ENCODE measurements around the gene MTHFD2L. TPM values are rescaled to one million over a fixed set of nuclear protein-coding genes. Genes with fewer than 3 reads are reported as not detected.
A peak's percentile ranks its signal among the peaks of the same experiment; 100 is the strongest.

Gene MTHFD2L
- total and polyA plus RNA-seq, 10 of the 15 experiments (the other 5 are each of a cell fraction or from before 2014, with no cell fraction given) = 4.8 to 25.4 (median 14.4) TPM

DNA sequence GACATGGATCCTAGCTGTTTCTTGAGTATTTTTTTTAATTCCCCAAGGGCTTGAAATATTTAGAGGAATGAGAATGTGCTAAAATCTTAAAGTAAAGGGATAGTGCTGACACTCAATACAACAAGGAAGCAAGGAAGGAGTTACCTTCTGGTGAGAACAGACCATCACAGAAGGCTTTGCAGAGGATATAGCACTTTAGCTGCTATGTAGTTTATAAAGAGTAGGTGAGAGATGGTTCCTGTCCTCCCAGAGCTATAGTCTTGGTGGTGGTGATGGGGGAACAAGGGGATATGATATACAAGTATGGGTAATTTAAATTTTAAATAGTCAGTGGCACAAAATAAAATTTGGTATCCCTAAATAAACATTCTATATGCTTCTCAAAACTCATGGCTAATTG is 47.6 kb downstream of the MTHFD2L start (continued):
- TF ChIP-seq SMAD1 (IDR thresholded peaks at IDR 0.05; ENCODE audit: low read depth, partially characterized antibody) = no peak
- TF ChIP-seq, protein P1, sequence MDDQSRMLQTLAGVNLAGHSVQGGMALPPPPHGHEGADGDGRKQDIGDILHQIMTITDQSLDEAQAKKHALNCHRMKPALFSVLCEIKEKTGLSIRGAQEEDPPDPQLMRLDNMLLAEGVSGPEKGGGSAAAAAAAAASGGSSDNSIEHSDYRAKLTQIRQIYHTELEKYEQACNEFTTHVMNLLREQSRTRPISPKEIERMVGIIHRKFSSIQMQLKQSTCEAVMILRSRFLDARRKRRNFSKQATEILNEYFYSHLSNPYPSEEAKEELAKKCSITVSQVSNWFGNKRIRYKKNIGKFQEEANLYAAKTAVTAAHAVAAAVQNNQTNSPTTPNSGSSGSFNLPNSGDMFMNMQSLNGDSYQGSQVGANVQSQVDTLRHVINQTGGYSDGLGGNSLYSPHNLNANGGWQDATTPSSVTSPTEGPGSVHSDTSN (IDR thresholded peaks at IDR 0.05; ENCODE audit: insufficient replicate concordance, low read depth, low read length) = no peak

DNA sequence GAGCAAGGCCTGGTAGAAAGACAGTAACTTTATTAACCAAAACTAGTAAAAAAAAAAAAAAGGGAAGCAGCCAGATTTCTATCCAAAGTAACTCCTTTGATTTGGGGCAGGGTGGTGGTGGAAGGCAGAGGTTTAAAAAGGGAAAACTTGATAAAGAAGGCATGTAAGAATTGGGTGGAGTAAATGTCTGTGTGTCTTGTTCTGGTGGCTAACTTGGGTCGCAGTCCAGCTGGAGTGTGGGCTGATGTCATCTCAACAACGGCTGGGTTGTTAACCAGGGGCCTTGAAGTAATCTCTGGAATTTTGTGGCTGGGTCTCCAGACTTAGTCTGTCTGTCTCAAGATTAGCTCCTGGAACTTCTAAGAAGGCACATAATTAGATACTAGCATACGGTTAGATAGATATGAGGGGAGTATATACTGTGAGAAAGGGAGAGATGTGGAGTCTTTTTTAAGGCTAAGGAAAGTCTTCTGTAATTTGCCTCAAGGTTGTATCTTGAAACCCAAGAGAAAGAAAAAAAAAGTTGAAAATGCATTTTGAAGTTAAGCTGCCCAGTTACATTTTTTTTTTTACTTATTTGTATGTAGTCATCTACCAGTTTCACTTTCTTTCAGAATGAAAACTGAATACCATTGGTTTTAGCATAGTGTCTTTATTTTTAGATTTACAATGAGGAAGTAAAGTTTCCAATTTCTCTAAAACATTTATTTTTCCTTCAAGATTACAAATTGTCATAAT is 48.3 kb downstream of the MTHFD2L start:
- H3K27me3 ChIP-seq (replicated peaks in 1 of 2; ENCODE audit: control insufficient read depth in 2 of 2, insufficient read depth in 2 of 2, low read length in 1 of 2) = no peaks in the 10 kb centered on the region
- H3K4me1 ChIP-seq (ENCODE audit: control insufficient read depth, insufficient read depth, low read length) = peaks cover 32% of the 10 kb centered on the region
- H3K4me2 ChIP-seq (ENCODE audit: control insufficient read depth, insufficient read depth) = peak overlapping the region; percentile 91
- POLR2A ChIA-PET = no interaction called here
- peak overlapping the region; percentile 79 for H3K9ac ChIP-seq (ENCODE audit: control insufficient read depth, insufficient read depth, low read length)
- no peaks in the 10 kb centered on the region for H3K79me2 ChIP-seq (ENCODE audit: control insufficient read depth, insufficient read depth, low read length)
- peak; percentile 46 for DNase-seq (ENCODE audit: low read depth, low spot score)
- H3K27ac ChIP-seq (ENCODE audit: control insufficient read depth, insufficient read depth) = peak overlapping the region; percentile 98
- RAD21 ChIA-PET (ENCODE audit: unreplicated experiment) = interaction anchor here (0.8 to 1.4 kb wide), 3 partner anchors 17 to 72 kb away, joined by 3 to 11 read pairs (median 3); no protein-coding TSS in a partner anchor
- in situ Hi-C loops (cut with MboI) (no loop called here), intact Hi-C loops (cut with micrococcal nuclease; ENCODE audit: unreplicated experiment) (no loop called here)
- SMC1A ChIA-PET (ENCODE audit: uncharacterized antibody, unreplicated experiment) = interaction anchor here (0.8 to 1.7 kb wide), 4 partner anchors 10 to 100 kb away, joined by 3 to 6 read pairs (median 4); no protein-coding TSS in a partner anchor
- peak; percentile 83 for ATAC-seq
- no peaks in the 10 kb centered on the region for H4K20me1 ChIP-seq (ENCODE audit: control insufficient read depth, insufficient read depth)
- FAIRE-seq = peak; percentile 81
- H2AFZ ChIP-seq (ENCODE audit: control insufficient read depth, low read depth, low read length) = peak overlapping the region; percentile 88
- no peaks in the 10 kb centered on the region for H3K36me3 ChIP-seq (ENCODE audit: control insufficient read depth in 2 of 2, insufficient read depth in 2 of 2, low read length in 1 of 2)
- peak overlapping the region; percentile 51; the same call in 1 of the 2 replicates for H3K4me3 ChIP-seq
- 2% methylated on average over 3 of the region's 3 CpGs for WGBS (ENCODE audit: insufficient coverage, insufficient replicate concordance, low lambda C conversion rate, missing lambda C conversion rate)
- no peaks in the 10 kb centered on the region for H3K9me3 ChIP-seq (replicated peaks; ENCODE audit: control insufficient read depth, insufficient read depth, low read length)
- CTCF ChIA-PET = interaction anchor here (1.0 to 1.6 kb wide), 4 partner anchors 8 to 112 kb away, joined by 3 to 10 read pairs (median 3); no protein-coding TSS in a partner anchor
- no TSS peak for BruUV-seq (replicated peaks)
- TF ChIP-seq CREM (IDR thresholded peaks at IDR 0.05; ENCODE audit: low read depth) (peak; percentile 3; the same call in 1 of the 2 replicates), RAD21 (IDR thresholded peaks at IDR 0.05; ENCODE audit: insufficient read depth, low read depth, low read length) (no peak), ZNF384 (IDR thresholded peaks at IDR 0.05; ENCODE audit: borderline replicate concordance, low read depth, low read length) (peak; percentile 95), EED (IDR thresholded peaks at IDR 0.05; ENCODE audit: low read depth) (0 out of 2 replicates have a peak, but pooled peaks have one; percentile 13), TCF12 (IDR thresholded peaks at IDR 0.05; ENCODE audit: low read depth, low read length) (peak; percentile 47; the same call in 1 of the 2 replicates), HDAC6 (IDR thresholded peaks at IDR 0.05; ENCODE audit: unreplicated experiment) (no peak), MEF2A (IDR thresholded peaks at IDR 0.05; ENCODE audit: insufficient read depth, low read depth, low read length) (peak; percentile 76), HCFC1 (IDR thresholded peaks at IDR 0.05; ENCODE audit: low read length) (no peak), CREB1 (IDR thresholded peaks at IDR 0.05; ENCODE audit: low read depth) (no peak), RUNX3 (IDR thresholded peaks at IDR 0.05; ENCODE audit: low read length) (peak; percentile 36; the same call in 1 of the 2 replicates), NFIC (IDR thresholded peaks at IDR 0.05; ENCODE audit: low read depth, low read length) (peak; percentile 53; the same call in 1 of the 2 replicates)
- TF ChIP-seq, protein P2, sequence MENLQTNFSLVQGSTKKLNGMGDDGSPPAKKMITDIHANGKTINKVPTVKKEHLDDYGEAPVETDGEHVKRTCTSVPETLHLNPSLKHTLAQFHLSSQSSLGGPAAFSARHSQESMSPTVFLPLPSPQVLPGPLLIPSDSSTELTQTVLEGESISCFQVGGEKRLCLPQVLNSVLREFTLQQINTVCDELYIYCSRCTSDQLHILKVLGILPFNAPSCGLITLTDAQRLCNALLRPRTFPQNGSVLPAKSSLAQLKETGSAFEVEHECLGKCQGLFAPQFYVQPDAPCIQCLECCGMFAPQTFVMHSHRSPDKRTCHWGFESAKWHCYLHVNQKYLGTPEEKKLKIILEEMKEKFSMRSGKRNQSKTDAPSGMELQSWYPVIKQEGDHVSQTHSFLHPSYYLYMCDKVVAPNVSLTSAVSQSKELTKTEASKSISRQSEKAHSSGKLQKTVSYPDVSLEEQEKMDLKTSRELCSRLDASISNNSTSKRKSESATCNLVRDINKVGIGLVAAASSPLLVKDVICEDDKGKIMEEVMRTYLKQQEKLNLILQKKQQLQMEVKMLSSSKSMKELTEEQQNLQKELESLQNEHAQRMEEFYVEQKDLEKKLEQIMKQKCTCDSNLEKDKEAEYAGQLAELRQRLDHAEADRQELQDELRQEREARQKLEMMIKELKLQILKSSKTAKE (IDR thresholded peaks at IDR 0.05; ENCODE audit: low read depth, poor library complexity, severe bottlenecking) = peak; percentile 16
- TF ChIP-seq, protein P3, sequence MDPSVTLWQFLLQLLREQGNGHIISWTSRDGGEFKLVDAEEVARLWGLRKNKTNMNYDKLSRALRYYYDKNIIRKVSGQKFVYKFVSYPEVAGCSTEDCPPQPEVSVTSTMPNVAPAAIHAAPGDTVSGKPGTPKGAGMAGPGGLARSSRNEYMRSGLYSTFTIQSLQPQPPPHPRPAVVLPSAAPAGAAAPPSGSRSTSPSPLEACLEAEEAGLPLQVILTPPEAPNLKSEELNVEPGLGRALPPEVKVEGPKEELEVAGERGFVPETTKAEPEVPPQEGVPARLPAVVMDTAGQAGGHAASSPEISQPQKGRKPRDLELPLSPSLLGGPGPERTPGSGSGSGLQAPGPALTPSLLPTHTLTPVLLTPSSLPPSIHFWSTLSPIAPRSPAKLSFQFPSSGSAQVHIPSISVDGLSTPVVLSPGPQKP (IDR thresholded peaks at IDR 0.05; ENCODE audit: low read depth, low read length) = no peak
- TF ChIP-seq, protein P4, sequence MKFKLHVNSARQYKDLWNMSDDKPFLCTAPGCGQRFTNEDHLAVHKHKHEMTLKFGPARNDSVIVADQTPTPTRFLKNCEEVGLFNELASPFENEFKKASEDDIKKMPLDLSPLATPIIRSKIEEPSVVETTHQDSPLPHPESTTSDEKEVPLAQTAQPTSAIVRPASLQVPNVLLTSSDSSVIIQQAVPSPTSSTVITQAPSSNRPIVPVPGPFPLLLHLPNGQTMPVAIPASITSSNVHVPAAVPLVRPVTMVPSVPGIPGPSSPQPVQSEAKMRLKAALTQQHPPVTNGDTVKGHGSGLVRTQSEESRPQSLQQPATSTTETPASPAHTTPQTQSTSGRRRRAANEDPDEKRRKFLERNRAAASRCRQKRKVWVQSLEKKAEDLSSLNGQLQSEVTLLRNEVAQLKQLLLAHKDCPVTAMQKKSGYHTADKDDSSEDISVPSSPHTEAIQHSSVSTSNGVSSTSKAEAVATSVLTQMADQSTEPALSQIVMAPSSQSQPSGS (IDR thresholded peaks at IDR 0.05; ENCODE audit: low read length) = peak; percentile 63; the same call in 1 of the 2 replicates
